GM12801 (cell line): ENCODE data around the gene UPB1.

Experiments used
- TF ChIP-seq, protein P1 (sequence below): IDR thresholded peaks from one replicate; pipeline ENCODE4 v1.5.1; 2011; ENCODE audit warnings: control low read depth; ENCODE audit not compliant: insufficient read length; ENCODE audit errors: extremely low read depth

Gene UPB1

DNA sequence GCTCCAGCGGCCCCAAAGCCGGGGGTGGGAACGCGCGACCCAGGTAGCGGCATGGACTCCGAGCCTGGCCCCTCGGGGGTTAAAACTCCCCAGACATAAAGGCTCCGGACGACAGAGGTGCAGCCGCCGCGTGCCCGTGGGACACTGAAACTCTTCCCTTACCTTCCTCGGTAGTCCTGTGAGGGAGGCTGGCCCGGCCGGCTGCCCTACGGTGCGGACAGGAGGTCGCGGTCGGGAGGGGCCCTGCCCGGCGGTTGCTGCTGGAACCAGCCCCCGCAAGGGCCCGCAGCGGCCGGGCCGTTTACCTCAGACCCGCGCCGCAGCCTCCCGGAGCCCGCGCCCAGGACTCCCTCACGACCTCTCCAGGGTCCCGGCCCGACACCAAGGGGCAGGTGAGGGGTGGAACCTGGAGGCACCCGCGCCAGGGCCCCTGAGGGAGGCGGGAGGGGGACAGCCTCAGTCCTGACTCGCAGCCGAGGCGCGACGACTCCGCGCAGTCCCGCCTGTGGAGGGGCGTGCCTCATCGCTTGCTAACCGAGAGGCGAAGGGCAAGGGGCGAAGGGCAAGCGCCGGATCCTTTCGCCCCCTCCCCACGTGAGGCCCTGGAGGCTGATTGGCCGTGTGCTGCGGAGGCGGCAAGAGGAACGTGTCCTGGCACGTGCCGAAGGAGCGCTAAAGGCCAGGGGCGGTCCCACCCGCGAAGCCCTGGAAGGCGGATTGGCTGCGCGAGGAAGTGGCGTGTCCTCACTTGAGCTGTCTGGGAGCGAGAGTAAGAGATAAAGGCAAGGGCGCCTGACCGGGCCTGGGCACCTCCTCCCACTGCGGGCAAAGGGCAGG lies at the start of gene UPB1:
Gene UPB1 (plus strand): TSS at position 805 of the 837 bp plus-strand sequence. CDS start 72 bp downstream, outside the sequence.
- TF ChIP-seq, protein P1, sequence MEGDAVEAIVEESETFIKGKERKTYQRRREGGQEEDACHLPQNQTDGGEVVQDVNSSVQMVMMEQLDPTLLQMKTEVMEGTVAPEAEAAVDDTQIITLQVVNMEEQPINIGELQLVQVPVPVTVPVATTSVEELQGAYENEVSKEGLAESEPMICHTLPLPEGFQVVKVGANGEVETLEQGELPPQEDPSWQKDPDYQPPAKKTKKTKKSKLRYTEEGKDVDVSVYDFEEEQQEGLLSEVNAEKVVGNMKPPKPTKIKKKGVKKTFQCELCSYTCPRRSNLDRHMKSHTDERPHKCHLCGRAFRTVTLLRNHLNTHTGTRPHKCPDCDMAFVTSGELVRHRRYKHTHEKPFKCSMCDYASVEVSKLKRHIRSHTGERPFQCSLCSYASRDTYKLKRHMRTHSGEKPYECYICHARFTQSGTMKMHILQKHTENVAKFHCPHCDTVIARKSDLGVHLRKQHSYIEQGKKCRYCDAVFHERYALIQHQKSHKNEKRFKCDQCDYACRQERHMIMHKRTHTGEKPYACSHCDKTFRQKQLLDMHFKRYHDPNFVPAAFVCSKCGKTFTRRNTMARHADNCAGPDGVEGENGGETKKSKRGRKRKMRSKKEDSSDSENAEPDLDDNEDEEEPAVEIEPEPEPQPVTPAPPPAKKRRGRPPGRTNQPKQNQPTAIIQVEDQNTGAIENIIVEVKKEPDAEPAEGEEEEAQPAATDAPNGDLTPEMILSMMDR: no peak

- TF ChIP-seq, protein P1: no peak
Measured at GRCh38 chr22:24445481-24446259, 49.5 kb upstream of the UPB1 start.

DNA sequence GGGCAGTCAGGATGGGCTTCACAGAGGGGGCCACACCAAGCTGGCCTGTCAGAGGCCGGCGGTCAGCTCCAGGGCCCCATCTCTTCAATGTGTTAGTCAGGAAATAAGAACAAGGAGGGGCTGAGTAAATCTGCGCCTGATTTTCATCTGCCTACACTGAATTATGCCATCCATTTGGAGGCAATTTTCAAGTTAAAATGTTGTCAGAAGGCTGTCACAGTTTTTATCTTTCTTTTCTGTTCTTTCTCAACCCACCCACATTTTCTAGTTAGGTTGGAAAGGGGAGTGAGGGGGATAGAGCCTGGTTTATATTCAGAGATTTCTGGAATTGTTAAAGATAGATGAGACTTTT lies 48.9 kb upstream of the UPB1 start:
- TF ChIP-seq, protein P1: no peak

- TF ChIP-seq, protein P1: no peak
Measured at GRCh38 chr22:24450610-24451009, 44.5 kb upstream of the UPB1 start.

- TF ChIP-seq, protein P1: no peak
Measured at GRCh38 chr22:24451162-24451561, 44.0 kb upstream of the UPB1 start.

- TF ChIP-seq, protein P1: no peak
Measured at GRCh38 chr22:24453853-24454252, 41.3 kb upstream of the UPB1 start.

GRCh38 chr22:24455039-24455438 lies 40.1 kb upstream of the UPB1 start:
- TF ChIP-seq, protein P1: no peak
